NCI-H2107 treated with DMSO at 0.1 percent for 48 hours (cell line): ENCODE data around the gene MAN1A1.
"Not testable (repeated sequence)": the region's sequence is repeated elsewhere in the genome, so short reads cannot be mapped to it uniquely, and the experiment has no call there.

Experiments used
- DNase-seq: peaks from one replicate; lab custom pipeline; 2025; ENCODE audit not compliant: unreplicated experiment; lab: John Stamatoyannopoulos, UW

Gene MAN1A1

GRCh38 chr6:119349361-119350201 is at the start of gene MAN1A1:
MAN1A1 (minus strand) TSS chr6:119349761; CDS start chr6:119349065, 696 bp downstream.
- no peak for DNase-seq

DNA sequence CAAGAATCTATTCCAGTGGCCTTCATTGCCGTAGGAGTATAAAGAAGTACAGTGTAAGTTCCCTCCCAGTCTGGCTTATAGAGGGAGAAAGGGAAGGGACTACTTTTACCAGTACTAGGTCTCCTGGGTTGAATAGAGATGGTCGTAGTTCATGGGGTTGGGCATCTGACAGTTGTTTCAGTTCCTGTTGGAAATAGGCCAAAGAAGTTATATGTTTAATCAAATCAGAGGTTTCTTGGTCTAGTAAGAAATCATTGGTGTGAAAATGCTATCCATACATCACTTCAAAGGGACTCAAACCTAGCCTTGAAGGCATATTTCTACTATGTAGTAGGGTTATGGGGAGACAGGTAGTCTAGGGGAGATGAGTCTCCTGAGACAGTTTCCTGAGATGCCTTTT is 45.6 kb upstream of the MAN1A1 start:
- no peak for DNase-seq

GRCh38 chr6:119390247-119390793 is 40.8 kb upstream of the MAN1A1 start:
- no peak for DNase-seq

DNA sequence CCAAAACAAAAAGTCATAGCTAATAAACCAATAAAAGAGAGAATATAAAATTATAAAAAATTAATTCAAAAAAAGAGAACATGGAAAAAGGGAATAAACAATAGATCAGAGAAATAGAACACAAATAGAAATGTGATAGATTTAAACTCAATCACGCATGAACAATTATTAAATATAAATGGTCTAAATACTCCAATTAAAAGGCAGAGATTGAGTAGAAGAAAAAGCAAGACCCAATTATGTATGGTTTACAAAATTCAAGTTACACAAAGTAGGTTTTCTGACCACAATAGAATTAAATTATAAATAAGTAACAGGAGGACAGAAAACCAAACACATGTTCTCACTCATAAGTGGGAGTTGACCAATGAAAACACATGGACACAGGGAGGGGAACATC is 36.4 kb upstream of the MAN1A1 start:
- DNase-seq, result no peak

DNA sequence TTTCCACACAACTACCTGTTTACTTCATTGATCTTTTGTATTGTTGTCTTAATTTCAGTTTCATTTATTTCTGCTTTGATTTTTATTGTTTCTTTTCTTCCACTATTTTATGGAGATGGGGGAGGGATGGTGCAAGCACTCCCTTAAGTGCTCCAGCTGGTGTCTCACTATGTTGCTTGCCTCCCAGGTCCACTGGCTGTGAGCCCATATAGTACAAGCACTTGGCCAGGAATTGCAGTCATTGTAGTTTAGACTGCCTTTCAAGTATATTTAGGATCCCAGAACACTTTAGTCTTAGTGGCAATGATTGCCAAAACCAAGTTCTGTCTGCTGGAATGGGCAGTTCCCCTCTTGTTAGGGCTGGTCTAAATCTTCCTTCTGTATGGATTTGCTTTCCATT is 34.9 kb upstream of the MAN1A1 start:
- no peak for DNase-seq

- DNase-seq, result no peak
Measured at GRCh38 chr6:119379809-119380208, 30.2 kb upstream of the MAN1A1 start.

DNA sequence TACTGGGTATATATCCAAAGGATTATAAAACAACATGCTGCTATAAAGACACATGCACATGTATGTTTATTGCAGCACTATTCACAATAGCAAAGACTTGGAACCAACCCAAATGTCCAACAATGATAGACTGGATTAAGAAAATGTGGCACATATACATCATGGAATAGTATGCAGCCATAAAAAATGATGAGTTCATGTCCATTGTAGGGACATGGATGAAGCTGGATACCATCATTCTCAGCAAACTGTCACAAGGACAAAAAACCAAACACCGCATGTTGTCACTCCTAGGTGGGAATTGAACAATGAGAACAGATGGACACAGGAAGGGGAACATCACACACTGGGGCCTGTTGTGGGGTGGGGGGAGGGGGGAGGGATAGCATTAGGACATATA is 27.5 kb upstream of the MAN1A1 start:
- not testable (repeated sequence) for DNase-seq

DNA sequence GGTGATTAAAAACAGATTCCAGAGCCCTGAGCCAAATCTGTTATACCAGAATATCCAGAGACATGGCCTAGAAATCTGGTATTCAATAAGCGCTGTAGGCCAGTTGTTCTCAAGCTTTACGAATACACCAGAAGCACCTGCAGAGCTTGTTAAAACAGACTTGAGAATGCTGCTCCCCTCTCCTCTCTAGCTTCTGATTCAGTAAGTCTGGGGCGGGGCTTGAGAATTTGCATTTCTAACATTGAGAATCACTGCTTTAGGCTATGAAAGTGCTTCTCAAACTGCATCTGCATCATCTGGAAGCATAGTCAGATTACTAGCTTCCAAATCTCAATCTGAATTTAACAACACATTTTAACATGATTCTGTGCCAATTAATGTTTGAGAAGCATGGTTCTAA is 20.5 kb upstream of the MAN1A1 start:
- no peak for DNase-seq

GRCh38 chr6:119368921-119369320 is 19.4 kb upstream of the MAN1A1 start:
- DNase-seq, result no peak

- no peak for DNase-seq
Measured at GRCh38 chr6:119361209-119361608, 11.6 kb upstream of the MAN1A1 start.

DNA sequence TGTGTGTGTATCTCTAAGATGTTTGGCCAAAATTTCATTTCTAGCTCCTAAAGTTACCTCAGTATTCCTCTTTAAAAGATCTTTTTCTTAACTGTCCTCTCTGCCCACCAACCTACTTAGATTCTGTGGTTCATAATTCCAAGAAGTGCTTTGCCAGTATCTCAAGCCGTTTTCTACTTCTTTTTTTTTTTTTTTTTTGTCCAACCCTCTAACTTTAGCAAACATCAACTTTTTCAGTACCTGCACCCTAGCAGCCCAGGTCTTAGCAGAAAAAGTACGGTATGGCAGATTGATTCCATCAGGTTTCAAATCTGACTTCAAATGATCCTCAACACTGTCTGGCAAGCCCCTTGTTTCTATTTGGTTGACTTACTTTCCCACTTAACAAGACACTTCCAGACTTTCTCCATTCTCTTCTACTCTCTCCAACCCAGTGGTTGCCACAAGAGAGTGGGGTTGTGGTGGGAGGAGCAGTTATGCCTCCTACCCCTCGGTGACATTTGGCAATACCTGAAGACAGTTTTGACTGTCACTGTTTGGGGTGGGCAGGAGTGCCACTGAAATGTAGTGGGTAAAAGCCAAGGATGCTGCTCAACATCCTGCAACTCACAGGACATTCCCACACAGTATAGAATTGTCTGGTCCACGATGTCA is 10.8 kb upstream of the MAN1A1 start:
- no peak for DNase-seq

GRCh38 chr6:119355890-119356289 is 6.3 kb upstream of the MAN1A1 start:
- DNase-seq, result no peak

- DNase-seq, result no peak
Measured at GRCh38 chr6:119355157-119355556, 5.6 kb upstream of the MAN1A1 start.

DNA sequence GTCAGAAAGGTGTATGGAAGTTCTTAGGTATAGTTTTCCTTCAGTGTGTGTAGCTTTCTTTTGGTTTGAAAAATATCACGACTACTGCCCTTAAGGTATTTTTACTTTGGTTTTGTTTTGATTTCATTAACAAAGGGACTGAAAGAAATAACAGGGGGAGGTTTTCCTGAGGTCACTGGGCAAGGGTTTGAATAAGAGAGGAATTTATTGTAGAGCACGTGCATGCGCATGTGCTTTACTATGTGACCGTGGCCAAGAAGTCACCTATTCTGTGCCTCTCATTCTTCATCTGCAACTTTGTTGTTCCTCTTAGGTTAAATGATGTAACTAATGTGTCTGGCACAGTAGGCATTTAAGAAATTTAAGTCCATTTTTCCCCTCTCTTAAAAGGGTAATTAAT is 4.1 kb upstream of the MAN1A1 start:
- no peak for DNase-seq

DNA sequence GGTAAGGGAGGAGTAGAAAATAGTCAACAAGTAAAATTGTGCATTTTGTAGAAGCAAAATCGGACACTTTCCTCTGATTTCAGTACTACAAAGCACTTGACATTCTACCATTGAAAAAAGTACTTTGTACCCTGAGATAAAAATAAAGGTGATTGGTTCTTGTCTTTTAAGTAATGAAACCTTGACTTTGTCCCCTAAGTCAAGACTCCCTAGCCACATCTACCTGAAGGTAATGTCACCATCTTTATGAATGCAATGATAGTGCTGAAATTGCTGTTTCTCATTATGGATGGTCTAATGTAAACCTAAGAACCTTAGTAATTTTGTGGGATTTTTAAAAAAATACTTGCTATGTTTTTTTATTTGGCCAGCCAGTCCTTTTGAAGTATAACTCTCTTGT is 2.4 kb upstream of the MAN1A1 start:
- no peak for DNase-seq

GRCh38 chr6:119350952-119351372 is 1.4 kb upstream of the MAN1A1 start:
- DNase-seq, result no peak

- no peak for DNase-seq
Measured at GRCh38 chr6:119350202-119350951, 816 bp upstream of the MAN1A1 start.

GRCh38 chr6:119348748-119349360 is 707 bp downstream of the MAN1A1 start:
- no peak for DNase-seq

- no peak for DNase-seq
Measured at GRCh38 chr6:119348096-119348747, 1.3 kb downstream of the MAN1A1 start.

DNA sequence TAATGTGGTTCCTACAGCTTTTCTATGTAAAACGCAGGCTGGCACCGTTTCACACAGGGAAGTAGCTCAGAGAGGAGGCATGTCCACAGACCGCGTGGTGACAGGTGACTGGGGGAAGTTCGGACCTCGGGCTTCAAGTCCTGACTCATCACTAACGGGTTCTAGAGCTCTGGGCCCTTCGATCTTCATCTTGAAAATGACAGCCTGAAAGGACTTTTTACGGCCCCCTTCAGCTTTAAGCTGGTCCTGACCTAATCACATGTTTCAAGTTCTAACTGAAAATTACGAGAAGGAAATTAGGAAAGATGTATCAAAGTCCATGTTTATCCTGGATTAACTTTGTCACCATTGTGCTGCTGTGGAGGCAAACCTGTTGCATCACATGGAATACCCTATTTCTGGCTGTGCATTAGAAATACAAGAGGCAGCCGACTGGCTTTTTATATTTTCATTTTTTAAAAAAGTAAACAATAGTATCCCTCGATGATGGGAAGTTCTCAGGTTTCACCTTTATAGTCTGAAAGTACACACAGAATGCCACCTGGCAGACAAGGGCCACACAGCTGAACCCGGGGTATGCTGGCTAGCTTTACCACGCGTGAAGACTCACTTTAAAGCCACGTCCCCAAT is 2.0 kb downstream of the MAN1A1 start:
- peak; percentile 6 for DNase-seq
